Liver (tissue), 9 donors: Measurements from ENCODE around the gene BARHL1. TPM values are rescaled to one million over a fixed set of nuclear protein-coding genes. Genes with fewer than 3 reads are reported as not detected.

ENCODE experiments used
- DNase-seq: peaks from one replicate; pipeline ENCODE4 v3.0.0-alpha.2; 2017; ENCODE audit warnings: low spot score
- H3K27ac ChIP-seq, 2 donors: one replicate each; pipeline ENCODE4 v1.7.0; 2013; ENCODE audit warnings: inconsistent platforms in 2 of 2, low read length in 2 of 2, control low read depth in 1 of 2, low read depth in 1 of 2, mild to moderate bottlenecking in 1 of 2
- H3K27me3 ChIP-seq, 4 donors: one replicate each; pipeline versions ENCODE4 v1.6.1 to v1.7.0; 2013; ENCODE audit warnings: low read length in 3 of 4, inconsistent platforms in 1 of 4, mild to moderate bottlenecking in 1 of 4, moderate library complexity in 1 of 4; ENCODE audit not compliant: control insufficient read depth in 4 of 4, insufficient read depth in 4 of 4
- H3K36me3 ChIP-seq, 4 donors: one replicate each; pipeline versions ENCODE4 v1.6.1 to v1.7.0; 2013; ENCODE audit warnings: low read length in 3 of 4, mild to moderate bottlenecking in 3 of 4, low read depth in 1 of 4, moderate library complexity in 1 of 4; ENCODE audit not compliant: control insufficient read depth in 4 of 4, insufficient read depth in 3 of 4
- H3K4me1 ChIP-seq, 4 donors: one replicate each; pipeline versions ENCODE4 v1.6.1 to v1.7.0; 2013; ENCODE audit warnings: low read length in 3 of 4, mild to moderate bottlenecking in 3 of 4, moderate library complexity in 1 of 4; ENCODE audit not compliant: control insufficient read depth in 4 of 4, insufficient read depth in 4 of 4
- H3K4me3 ChIP-seq, 3 donors: one replicate each; pipeline versions ENCODE4 v1.6.1 to v1.7.0; 2013; ENCODE audit warnings: low read length in 3 of 3, control low read depth in 1 of 3, low read depth in 1 of 3, mild to moderate bottlenecking in 1 of 3
- H3K9ac ChIP-seq, 2 donors: one replicate each; pipeline ENCODE4 v1.7.0; 2013; ENCODE audit warnings: low read length in 2 of 2, mild to moderate bottlenecking in 2 of 2, moderate library complexity in 2 of 2, control low read depth in 1 of 2, low read depth in 1 of 2
- H3K9me3 ChIP-seq, 4 donors: one replicate each; pipeline versions ENCODE4 v1.6.1 to v1.7.0; 2013; ENCODE audit warnings: low read length in 3 of 4; ENCODE audit not compliant: control insufficient read depth in 4 of 4
- CTCF ChIP-seq: fragments of 150-350 bp; IDR thresholded peaks from 2 replicates; pipeline ENCODE4 v1.5.1; 2017; ENCODE audit warnings: improper control_type of control experiment, low read depth, low read length; ENCODE audit not compliant: missing input control
- EGR1 ChIP-seq, 2 donors: IDR thresholded peaks; 2 replicates each; pipeline ENCODE4 v1.6.1; 2016 to 2018; ENCODE audit warnings: antibody characterized with exemption in 2 of 2, low read depth in 2 of 2
- FOXA1 ChIP-seq: IDR thresholded peaks from 2 replicates; pipeline ENCODE4 v1.6.1; 2016; ENCODE audit warnings: antibody characterized with exemption
- FOXA2 ChIP-seq: IDR thresholded peaks from 2 replicates; pipeline ENCODE4 v1.6.1; 2016; ENCODE audit warnings: antibody characterized with exemption
- GABPA ChIP-seq, 2 donors: IDR thresholded peaks in 1 of 2; conservative IDR thresholded peaks in 1 of 2; 2 replicates each; pipeline ENCODE4 v1.6.1; 2016; ENCODE audit warnings: antibody characterized with exemption in 2 of 2, mild to moderate bottlenecking in 1 of 2, moderate library complexity in 1 of 2
- HNF4A ChIP-seq, 2 donors: conservative IDR thresholded peaks; 2 replicates each; pipeline ENCODE4 v1.6.1; 2016; ENCODE audit warnings: antibody characterized with exemption in 2 of 2, mild to moderate bottlenecking in 2 of 2
- HNF4G ChIP-seq: IDR thresholded peaks from 2 replicates; pipeline ENCODE4 v1.6.1; 2016; ENCODE audit warnings: antibody characterized with exemption
- JUND ChIP-seq, 2 donors: IDR thresholded peaks; 2 replicates each; pipeline ENCODE4 v1.6.1; 2016; ENCODE audit warnings: antibody characterized with exemption in 2 of 2
- MAX ChIP-seq: IDR thresholded peaks from 2 replicates; pipeline ENCODE4 v1.6.1; 2016; ENCODE audit warnings: antibody characterized with exemption
- NR2F2 ChIP-seq: IDR thresholded peaks from 2 replicates; pipeline ENCODE4 v1.6.1; 2016; ENCODE audit warnings: antibody characterized with exemption
- RXRA ChIP-seq, 2 donors: IDR thresholded peaks; 2 replicates each; pipeline ENCODE4 v1.6.1; 2017 to 2018; ENCODE audit warnings: antibody characterized with exemption in 2 of 2, mild to moderate bottlenecking in 1 of 2
- WGBS: extraction: QIAGEN DNeasy Blood & Tissue Kit; methylation state at CpG from one replicate; pipeline ENCODE4 v1.1.7; 2013; 5-methylcytosine and 5-hydroxymethylcytosine counted together
- polyA plus RNA-seq, 2 donors: library from polyadenylated mRNA; stranded (reverse) in 1 of 2; unstranded in 1 of 2; fragments of 200-250 nt in 1 of 2; fragments of >200 nt in 1 of 2; fragmentation: Nextera tagmentation in 1 of 2; extraction: Ambion mirVana in 1 of 2; gene quantifications; one replicate each; pipeline versions ENCODE4 v1.2.1 to v1.2.3, GENCODE V29; 2013 to 2015
- total RNA-seq, 2 donors: library from RNA; depleted of rRNA; stranded (reverse); fragments of >200 nt; gene quantifications; one replicate each; pipeline ENCODE4 v1.2.3, GENCODE V29; 2014
- TF ChIP-seq, protein P1 (sequence below): IDR thresholded peaks from 2 replicates; pipeline ENCODE4 v1.6.1; 2016; ENCODE audit warnings: antibody characterized with exemption
- TF ChIP-seq, protein P2 (sequence below): IDR thresholded peaks from 2 replicates; pipeline ENCODE4 v1.6.1; 2016; ENCODE audit warnings: antibody characterized with exemption
- TF ChIP-seq, protein P3 (sequence below): IDR thresholded peaks from 2 replicates; pipeline ENCODE4 v1.6.1; 2016; ENCODE audit warnings: antibody characterized with exemption, mild to moderate bottlenecking
- donor health status: healthy.
- donor health status: healthy.
- donor health status: healthy.
- donor health status: healthy.
- donor health status: healthy.

The BARHL1 gene
- total and polyA plus RNA-seq, 4 donors, result not detected

GRCh38 chr9:132548751-132549640, 33.4 kb upstream of the BARHL1 start (continued):
- TF ChIP-seq CTCF (no peak), RXRA (IDR thresholded peaks at IDR 0.05) (no peak)

DNA sequence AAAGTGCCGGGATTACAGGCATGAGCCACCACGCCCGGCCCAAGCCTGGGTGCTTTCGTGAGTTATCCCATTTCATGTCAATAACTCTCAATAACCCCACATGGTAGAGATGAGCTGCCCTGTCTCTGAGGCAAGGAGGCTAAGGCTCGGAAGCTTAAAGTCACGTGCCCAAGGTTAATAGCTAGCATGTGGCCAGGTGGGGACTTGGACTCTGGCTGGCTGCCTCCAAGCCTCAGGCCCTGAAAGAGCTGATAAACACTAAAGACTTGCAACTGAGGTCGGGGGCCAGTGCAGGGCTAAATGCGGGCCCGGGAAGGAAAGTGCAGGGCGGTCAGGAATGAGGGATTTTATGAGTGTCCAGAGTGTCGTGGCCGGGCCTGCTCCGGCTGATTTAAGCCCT, 30.9 kb upstream of the BARHL1 start:
- 86% methylated on average over 13 of the region's 13 CpGs for WGBS

More for the DNA sequence above, 30.9 kb upstream of the BARHL1 start:
- DNase-seq, result no peak
- Histone ChIP-seq H3K36me3 (no peaks in the 10 kb centered on the region), H3K9ac (no peak overlapping the region), H3K9me3 (no peaks in the 10 kb centered on the region), H3K27me3 (peaks cover 0 to 1% (median 0%) of the 10 kb centered on the region in 4 donors), H3K4me1 (peaks cover 0 to under 1% (median 0%) of the 10 kb centered on the region in 4 donors), H3K27ac (no peak overlapping the region), H3K4me3 (no peak overlapping the region)
- TF ChIP-seq, protein P1, sequence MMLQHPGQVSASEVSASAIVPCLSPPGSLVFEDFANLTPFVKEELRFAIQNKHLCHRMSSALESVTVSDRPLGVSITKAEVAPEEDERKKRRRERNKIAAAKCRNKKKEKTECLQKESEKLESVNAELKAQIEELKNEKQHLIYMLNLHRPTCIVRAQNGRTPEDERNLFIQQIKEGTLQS, result no peak
- TF ChIP-seq HNF4A (conservative IDR thresholded peaks at IDR 0.05), result no peak
- TF ChIP-seq GABPA (IDR thresholded peaks at IDR 0.05 in 1 of 2, conservative IDR thresholded peaks at IDR 0.05 in 1 of 2), result no peak
- TF ChIP-seq, protein P2, sequence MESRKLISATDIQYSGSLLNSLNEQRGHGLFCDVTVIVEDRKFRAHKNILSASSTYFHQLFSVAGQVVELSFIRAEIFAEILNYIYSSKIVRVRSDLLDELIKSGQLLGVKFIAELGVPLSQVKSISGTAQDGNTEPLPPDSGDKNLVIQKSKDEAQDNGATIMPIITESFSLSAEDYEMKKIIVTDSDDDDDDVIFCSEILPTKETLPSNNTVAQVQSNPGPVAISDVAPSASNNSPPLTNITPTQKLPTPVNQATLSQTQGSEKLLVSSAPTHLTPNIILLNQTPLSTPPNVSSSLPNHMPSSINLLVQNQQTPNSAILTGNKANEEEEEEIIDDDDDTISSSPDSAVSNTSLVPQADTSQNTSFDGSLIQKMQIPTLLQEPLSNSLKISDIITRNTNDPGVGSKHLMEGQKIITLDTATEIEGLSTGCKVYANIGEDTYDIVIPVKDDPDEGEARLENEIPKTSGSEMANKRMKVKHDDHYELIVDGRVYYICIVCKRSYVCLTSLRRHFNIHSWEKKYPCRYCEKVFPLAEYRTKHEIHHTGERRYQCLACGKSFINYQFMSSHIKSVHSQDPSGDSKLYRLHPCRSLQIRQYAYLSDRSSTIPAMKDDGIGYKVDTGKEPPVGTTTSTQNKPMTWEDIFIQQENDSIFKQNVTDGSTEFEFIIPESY, result no peak
- no peak for TF ChIP-seq NR2F2
- TF ChIP-seq, protein P3, sequence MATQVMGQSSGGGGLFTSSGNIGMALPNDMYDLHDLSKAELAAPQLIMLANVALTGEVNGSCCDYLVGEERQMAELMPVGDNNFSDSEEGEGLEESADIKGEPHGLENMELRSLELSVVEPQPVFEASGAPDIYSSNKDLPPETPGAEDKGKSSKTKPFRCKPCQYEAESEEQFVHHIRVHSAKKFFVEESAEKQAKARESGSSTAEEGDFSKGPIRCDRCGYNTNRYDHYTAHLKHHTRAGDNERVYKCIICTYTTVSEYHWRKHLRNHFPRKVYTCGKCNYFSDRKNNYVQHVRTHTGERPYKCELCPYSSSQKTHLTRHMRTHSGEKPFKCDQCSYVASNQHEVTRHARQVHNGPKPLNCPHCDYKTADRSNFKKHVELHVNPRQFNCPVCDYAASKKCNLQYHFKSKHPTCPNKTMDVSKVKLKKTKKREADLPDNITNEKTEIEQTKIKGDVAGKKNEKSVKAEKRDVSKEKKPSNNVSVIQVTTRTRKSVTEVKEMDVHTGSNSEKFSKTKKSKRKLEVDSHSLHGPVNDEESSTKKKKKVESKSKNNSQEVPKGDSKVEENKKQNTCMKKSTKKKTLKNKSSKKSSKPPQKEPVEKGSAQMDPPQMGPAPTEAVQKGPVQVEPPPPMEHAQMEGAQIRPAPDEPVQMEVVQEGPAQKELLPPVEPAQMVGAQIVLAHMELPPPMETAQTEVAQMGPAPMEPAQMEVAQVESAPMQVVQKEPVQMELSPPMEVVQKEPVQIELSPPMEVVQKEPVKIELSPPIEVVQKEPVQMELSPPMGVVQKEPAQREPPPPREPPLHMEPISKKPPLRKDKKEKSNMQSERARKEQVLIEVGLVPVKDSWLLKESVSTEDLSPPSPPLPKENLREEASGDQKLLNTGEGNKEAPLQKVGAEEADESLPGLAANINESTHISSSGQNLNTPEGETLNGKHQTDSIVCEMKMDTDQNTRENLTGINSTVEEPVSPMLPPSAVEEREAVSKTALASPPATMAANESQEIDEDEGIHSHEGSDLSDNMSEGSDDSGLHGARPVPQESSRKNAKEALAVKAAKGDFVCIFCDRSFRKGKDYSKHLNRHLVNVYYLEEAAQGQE, result no peak
- TF ChIP-seq MAX, result no peak
- TF ChIP-seq CTCF, result no peak
- no peak for TF ChIP-seq FOXA2
- no peak for TF ChIP-seq JUND (IDR thresholded peaks at IDR 0.05)
- no peak for TF ChIP-seq FOXA1
- TF ChIP-seq RXRA (IDR thresholded peaks at IDR 0.05), result no peak
- no peak for TF ChIP-seq HNF4G
- no peak for TF ChIP-seq EGR1 (IDR thresholded peaks at IDR 0.05; ENCODE audit: low read depth in 2 of 2)
